Ascending aorta (tissue), 2 donors: ENCODE data around the gene POGZ. TPM values are rescaled to one million over a fixed set of nuclear protein-coding genes. Genes with fewer than 3 reads are reported as not detected.

Source experiments
- DNase-seq, 2 donors: peaks; one replicate each; pipeline ENCODE4 v3.0.0-alpha.2; 2019; ENCODE audit warnings: low spot score in 2 of 2
- H3K27ac ChIP-seq, 2 donors: fragments of 200-600 bp; sonication (generic); one replicate each; pipeline ENCODE4 v1.5.1; 2016 to 2017; ENCODE audit warnings: mild to moderate bottlenecking in 1 of 2
- H3K27me3 ChIP-seq: fragments of 200-600 bp; sonication (generic); one replicate; pipeline ENCODE4 v1.5.1; 2017
- H3K36me3 ChIP-seq, 2 donors: fragments of 200-600 bp; sonication (generic); one replicate each; pipeline ENCODE4 v1.5.1; 2016
- H3K4me1 ChIP-seq, 2 donors: fragments of 200-600 bp; sonication (generic); one replicate each; pipeline ENCODE4 v1.5.1; 2016 to 2017; ENCODE audit warnings: mild to moderate bottlenecking in 1 of 2
- H3K4me3 ChIP-seq, 2 donors: fragments of 200-600 bp; sonication (generic); one replicate each; pipeline ENCODE4 v1.5.1; 2016 to 2017; ENCODE audit warnings: mild to moderate bottlenecking in 1 of 2
- H3K9me3 ChIP-seq, 2 donors: fragments of 200-600 bp; sonication (generic); one replicate each; pipeline ENCODE4 v1.5.1; 2016
- intact Hi-C: fragments of 100-400 bp; cut with DNase I; formaldehyde crosslinking; loops from one replicate; pipeline ENCODE4 v1.15.1; 2023
- total RNA-seq: library from RNA; depleted of rRNA; stranded (reverse); fragments of >200 nt; gene quantifications from one replicate; pipeline ENCODE4 v1.1.0, GENCODE V29; 2016
- TF ChIP-seq, protein P1 (sequence below), 3 experiments: fragments of 200-600 bp in 2 of 3; fragments of 450-650 bp in 1 of 3; sonication (generic) in 2 of 3; IDR thresholded peaks; one replicate each; pipeline ENCODE4 v1.5.1; 2016 to 2019; ENCODE audit warnings: antibody characterized with exemption in 3 of 3, mild to moderate bottlenecking in 1 of 3, moderate library complexity in 1 of 3

POGZ gene
- total RNA-seq, 1 donor from 2014 or later = 18.1 TPM

DNA sequence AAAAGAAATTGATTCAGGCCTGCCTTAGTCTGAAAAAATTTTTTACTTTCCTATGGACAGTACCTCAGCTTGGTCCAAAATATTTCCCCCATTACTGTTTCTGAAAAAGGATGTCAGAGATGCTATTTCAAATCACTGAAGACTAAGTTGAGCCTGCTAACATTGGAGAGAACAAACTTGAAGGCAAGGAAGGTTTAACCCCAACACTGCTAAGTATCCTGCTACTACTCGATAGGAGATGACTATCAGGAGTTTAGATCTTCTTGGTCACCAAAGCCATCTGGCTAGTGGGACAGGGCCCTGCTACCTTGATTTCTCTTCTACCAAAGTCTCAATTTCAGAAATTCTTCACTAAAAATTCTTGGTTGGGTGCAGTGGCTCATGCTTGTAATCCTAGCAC is 22.7 kb upstream of the POGZ start:
- TF ChIP-seq, protein P1, sequence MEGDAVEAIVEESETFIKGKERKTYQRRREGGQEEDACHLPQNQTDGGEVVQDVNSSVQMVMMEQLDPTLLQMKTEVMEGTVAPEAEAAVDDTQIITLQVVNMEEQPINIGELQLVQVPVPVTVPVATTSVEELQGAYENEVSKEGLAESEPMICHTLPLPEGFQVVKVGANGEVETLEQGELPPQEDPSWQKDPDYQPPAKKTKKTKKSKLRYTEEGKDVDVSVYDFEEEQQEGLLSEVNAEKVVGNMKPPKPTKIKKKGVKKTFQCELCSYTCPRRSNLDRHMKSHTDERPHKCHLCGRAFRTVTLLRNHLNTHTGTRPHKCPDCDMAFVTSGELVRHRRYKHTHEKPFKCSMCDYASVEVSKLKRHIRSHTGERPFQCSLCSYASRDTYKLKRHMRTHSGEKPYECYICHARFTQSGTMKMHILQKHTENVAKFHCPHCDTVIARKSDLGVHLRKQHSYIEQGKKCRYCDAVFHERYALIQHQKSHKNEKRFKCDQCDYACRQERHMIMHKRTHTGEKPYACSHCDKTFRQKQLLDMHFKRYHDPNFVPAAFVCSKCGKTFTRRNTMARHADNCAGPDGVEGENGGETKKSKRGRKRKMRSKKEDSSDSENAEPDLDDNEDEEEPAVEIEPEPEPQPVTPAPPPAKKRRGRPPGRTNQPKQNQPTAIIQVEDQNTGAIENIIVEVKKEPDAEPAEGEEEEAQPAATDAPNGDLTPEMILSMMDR (IDR thresholded peaks at IDR 0.05) = no peak
- no peak for DNase-seq
- intact Hi-C loops = no loop called here
- Histone ChIP-seq H3K4me3 (no peak overlapping the region), H3K9me3 (no peaks in the 10 kb centered on the region), H3K36me3 (no peaks in the 10 kb centered on the region), H3K27ac (no peak overlapping the region), H3K4me1 (no peaks in the 10 kb centered on the region), H3K27me3 (no peaks in the 10 kb centered on the region)

DNA sequence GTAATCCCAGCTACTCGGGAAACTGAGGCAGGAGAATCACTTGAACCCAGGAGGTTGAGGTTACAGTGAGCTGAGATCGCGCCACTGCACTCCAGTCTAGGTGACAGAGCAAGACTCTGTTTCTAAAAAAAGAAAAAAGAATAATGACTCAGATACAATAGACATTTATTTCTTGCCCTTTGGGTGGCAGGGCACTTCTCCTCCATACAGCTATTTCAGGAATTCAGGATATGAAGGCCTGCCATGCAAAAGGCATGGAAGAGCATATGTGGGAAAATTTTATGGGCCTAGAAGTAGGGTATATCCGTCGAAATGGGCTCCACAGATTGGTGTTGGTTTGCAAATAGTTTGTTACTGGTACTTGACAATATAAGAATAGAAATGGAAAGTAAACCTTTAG is 20.2 kb upstream of the POGZ start:
- no peak for DNase-seq
- H3K4me1 ChIP-seq = no peaks in the 10 kb centered on the region
- intact Hi-C loops = no loop called here
- no peaks in the 10 kb centered on the region for H3K9me3 ChIP-seq
- H3K4me3 ChIP-seq = no peak overlapping the region
- no peak overlapping the region for H3K27ac ChIP-seq
- H3K36me3 ChIP-seq = no peaks in the 10 kb centered on the region
- TF ChIP-seq, protein P1 (IDR thresholded peaks at IDR 0.05) = no peak
- H3K27me3 ChIP-seq = no peaks in the 10 kb centered on the region

- no peaks in the 10 kb centered on the region for H3K4me1 ChIP-seq
- TF ChIP-seq, protein P1 (IDR thresholded peaks at IDR 0.05) = no peak
- DNase-seq = no peak
- no peaks in the 10 kb centered on the region for H3K9me3 ChIP-seq
- H3K36me3 ChIP-seq = no peaks in the 10 kb centered on the region
- H3K4me3 ChIP-seq = no peak overlapping the region
- H3K27me3 ChIP-seq = no peaks in the 10 kb centered on the region
- intact Hi-C loops = no loop called here
- no peak overlapping the region for H3K27ac ChIP-seq
Observed at GRCh38 chr1:151478923-151479322, 19.6 kb upstream of the POGZ start.

DNA sequence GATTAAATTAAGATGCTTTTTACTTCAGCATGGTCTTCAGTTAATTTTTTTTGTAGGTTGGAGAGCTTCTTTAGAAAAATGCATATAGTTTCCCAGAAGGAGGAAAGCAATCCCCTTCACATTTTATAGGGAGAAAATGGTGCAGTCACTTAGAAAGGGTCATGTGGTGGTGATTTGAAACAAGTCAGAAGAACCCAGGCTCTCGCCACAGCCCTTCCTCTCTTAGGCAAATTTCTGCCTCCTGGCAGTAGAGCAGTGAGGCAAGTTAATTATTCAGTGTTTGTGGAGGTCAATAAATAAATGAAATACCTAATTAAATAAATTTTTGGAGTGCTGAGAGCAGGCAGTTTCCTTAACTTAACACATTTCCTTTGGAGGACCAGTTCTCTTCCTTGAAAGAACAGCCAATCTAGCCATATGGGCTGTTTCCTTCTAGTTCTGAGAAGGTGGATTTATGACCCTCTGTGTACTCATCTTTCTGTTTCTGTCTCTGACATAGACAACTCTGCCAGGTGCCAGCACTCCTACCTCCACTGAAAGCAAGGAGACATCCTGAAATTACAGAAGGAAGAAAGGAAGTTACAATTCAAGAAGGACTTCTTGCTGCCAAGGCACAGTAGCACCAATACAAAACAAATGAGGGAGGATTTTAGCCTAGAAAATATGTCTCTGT is 19.0 kb upstream of the POGZ start:
- no peak for DNase-seq
- intact Hi-C loops = no loop called here
- Histone ChIP-seq H3K4me3 (no peak overlapping the region), H3K27ac (no peak overlapping the region), H3K4me1 (no peaks in the 10 kb centered on the region), H3K9me3 (no peaks in the 10 kb centered on the region), H3K36me3 (no peaks in the 10 kb centered on the region), H3K27me3 (no peaks in the 10 kb centered on the region)
- TF ChIP-seq, protein P1 (IDR thresholded peaks at IDR 0.05) = no peak

GRCh38 chr1:151477066-151477465 is 17.8 kb upstream of the POGZ start:
- intact Hi-C loops = no loop called here
- H3K9me3 ChIP-seq = no peaks in the 10 kb centered on the region
- no peak overlapping the region for H3K4me3 ChIP-seq
- DNase-seq = no peak
- H3K27me3 ChIP-seq = no peaks in the 10 kb centered on the region
- H3K4me1 ChIP-seq = peaks cover 0 to 4% of the 10 kb centered on the region in 2 donors
- H3K27ac ChIP-seq = no peak overlapping the region
- H3K36me3 ChIP-seq = no peaks in the 10 kb centered on the region
- TF ChIP-seq, protein P1 (IDR thresholded peaks at IDR 0.05) = no peak

GRCh38 chr1:151476083-151476482 is 16.8 kb upstream of the POGZ start:
- TF ChIP-seq, protein P1 (IDR thresholded peaks at IDR 0.05) = no peak
- no peak for DNase-seq
- H3K4me3 ChIP-seq = no peak overlapping the region
- no peaks in the 10 kb centered on the region for H3K27me3 ChIP-seq
- H3K4me1 ChIP-seq = peaks cover 0 to 4% of the 10 kb centered on the region in 2 donors
- H3K9me3 ChIP-seq = no peaks in the 10 kb centered on the region
- no peaks in the 10 kb centered on the region for H3K36me3 ChIP-seq
- intact Hi-C loops = no loop called here
- no peak overlapping the region for H3K27ac ChIP-seq
